AG10803 (cell line): ENCODE data around the gene AFF3.

Experiments used
- DNase-seq: peaks from one replicate; pipeline ENCODE4 v3.0.0; 2010; ENCODE audit warnings: low read depth
- H3K4me3 ChIP-seq: 2 replicates; pipeline ENCODE4 v1.5.1; 2011; ENCODE audit warnings: mild to moderate bottlenecking, low read length, control low read depth
- TF ChIP-seq, protein P1 (sequence below): conservative IDR thresholded peaks from 2 replicates; pipeline ENCODE4 v1.5.1; 2011; ENCODE audit warnings: mild to moderate bottlenecking, low read length, control low read depth, inconsistent platforms

AFF3 gene

DNA sequence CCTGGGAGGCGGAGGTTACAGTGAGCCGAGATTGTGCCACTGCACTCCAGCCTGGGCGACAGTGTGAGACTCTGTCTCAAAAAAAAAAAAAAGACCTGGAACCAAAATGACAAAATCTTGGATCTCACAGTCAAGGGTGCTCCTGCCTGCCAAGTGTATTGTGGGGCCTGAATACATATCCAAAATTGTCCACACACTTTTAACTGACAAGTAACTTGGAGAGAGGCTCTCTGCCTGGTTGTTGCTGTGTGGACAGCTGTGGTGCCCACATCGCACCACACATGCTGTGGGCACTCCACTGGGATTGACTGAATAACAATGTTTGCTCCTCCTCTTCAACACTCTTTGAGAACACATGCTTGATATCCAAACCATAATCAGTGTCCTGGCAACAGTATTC lies 534.9 kb downstream of the AFF3 start:
- TF ChIP-seq, protein P1, sequence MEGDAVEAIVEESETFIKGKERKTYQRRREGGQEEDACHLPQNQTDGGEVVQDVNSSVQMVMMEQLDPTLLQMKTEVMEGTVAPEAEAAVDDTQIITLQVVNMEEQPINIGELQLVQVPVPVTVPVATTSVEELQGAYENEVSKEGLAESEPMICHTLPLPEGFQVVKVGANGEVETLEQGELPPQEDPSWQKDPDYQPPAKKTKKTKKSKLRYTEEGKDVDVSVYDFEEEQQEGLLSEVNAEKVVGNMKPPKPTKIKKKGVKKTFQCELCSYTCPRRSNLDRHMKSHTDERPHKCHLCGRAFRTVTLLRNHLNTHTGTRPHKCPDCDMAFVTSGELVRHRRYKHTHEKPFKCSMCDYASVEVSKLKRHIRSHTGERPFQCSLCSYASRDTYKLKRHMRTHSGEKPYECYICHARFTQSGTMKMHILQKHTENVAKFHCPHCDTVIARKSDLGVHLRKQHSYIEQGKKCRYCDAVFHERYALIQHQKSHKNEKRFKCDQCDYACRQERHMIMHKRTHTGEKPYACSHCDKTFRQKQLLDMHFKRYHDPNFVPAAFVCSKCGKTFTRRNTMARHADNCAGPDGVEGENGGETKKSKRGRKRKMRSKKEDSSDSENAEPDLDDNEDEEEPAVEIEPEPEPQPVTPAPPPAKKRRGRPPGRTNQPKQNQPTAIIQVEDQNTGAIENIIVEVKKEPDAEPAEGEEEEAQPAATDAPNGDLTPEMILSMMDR = no peak
- H3K4me3 ChIP-seq = no peak overlapping the region
- no peak for DNase-seq

DNA sequence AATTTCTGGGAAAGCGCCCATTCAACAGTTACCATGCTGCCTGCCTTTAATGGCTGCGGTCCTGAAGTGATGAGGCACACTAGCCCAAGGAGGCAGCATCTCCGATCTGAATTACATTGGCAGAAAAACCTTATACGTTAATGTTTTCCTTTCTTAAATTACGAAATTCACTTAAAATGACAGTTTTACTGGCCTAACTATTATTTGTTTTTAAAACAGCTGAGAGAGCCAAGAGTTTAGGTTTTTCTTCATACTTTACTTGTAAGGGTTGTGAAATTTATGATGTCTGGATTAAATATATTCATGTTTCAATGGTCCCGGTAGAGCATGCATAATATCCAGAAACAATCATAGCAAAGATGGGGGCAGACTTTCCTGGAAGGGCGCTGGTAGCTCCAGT lies 537.4 kb downstream of the AFF3 start:
- peak; percentile 77 for DNase-seq
- no peak overlapping the region for H3K4me3 ChIP-seq
- TF ChIP-seq, protein P1 = no peak

DNA sequence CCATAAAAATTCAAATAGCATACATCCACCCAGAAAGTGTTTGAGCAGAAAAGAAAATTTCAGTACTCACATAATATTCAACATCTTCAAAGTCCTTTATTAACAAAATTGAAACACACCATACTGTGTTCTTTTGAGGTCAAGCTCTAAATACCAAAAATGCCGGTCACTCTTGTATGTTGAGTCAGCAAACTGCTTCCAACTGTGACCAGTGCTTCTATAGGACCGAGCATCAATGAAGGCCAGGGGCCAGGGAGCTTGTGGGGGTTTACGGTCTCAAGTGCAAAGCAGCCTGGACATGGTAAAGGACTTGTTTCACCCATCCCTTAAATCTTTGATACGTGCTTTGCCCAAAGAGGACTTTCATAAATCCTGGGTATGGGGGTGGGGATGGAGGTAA lies 539.9 kb downstream of the AFF3 start:
- no peak overlapping the region for H3K4me3 ChIP-seq
- TF ChIP-seq, protein P1 = no peak
- DNase-seq = peak; percentile 76

DNA sequence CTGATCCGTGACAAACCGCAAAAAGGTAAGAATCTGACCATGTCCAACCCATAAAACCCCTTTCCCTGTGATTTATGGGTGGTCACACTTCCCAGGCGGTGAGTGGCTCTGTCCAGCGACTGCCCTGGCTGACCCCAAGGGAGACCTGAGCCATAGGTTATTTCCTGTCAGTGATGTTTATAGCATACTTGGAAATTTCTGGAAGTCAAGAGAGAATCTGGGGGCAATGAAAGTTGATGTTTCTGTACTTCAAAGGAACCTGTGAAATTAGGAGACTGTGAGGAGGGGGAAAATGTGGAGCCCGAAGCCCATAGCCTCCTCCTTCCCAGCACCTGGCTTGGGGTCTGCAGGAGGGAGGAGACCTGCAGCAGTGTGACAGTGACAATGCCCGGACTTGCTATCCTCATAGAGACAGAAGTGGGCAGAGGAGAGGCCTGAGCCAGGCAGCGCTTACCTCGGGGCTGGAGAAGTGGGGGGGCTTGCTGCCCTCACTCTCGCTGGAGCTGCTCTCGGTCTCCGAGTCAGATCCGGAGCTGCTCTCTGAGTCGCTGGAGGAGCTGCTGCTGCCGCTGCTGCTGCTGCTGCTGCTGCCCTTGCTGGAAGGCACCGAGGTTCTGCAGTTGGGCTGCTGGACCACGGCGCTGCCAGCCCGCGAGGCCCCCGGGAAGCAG lies 541.3 kb downstream of the AFF3 start:
- no peak overlapping the region for H3K4me3 ChIP-seq
- TF ChIP-seq, protein P1 = no peak
- no peak for DNase-seq

DNA sequence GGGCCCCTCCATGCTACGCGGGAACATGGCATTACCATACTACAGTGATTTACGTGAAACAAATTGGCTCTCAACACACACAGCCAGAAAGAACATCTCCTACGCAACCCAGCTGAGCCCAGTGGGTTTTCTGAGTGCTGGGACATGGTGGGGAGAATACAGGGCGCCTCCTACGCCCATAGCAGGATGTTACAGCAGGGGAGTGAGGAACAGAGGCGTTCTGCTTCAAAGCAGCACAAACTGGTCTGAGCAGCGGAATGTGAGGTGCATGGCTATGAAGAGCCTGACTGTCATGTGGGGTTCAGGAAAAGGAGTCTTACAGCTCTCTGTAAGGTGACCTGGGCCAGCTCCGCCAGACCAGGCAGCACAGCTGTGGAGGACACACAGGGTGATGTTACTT lies 543.9 kb downstream of the AFF3 start:
- DNase-seq = no peak
- H3K4me3 ChIP-seq = no peak overlapping the region
- TF ChIP-seq, protein P1 = no peak

DNA sequence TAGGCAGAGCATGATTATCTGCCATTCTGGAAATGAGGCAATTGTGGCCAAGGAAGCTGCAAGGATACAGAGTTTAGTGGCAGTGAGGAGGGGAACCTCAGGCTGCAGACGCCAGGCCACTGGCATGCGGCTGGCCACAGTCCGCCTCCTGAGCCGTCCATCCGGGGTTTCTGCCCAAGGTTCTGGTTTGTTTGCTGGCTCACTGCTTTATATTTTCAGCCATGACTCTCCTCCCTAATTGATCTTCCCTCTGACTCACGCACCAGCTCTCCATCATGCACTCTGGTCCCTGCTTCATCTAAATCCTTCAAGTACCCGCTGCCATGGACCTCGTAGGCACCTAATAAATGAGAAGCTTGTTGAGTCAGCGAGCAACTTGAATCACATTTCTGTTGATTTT lies 544.8 kb downstream of the AFF3 start:
- DNase-seq = peak; percentile 56
- TF ChIP-seq, protein P1 = no peak
- no peak overlapping the region for H3K4me3 ChIP-seq

DNA sequence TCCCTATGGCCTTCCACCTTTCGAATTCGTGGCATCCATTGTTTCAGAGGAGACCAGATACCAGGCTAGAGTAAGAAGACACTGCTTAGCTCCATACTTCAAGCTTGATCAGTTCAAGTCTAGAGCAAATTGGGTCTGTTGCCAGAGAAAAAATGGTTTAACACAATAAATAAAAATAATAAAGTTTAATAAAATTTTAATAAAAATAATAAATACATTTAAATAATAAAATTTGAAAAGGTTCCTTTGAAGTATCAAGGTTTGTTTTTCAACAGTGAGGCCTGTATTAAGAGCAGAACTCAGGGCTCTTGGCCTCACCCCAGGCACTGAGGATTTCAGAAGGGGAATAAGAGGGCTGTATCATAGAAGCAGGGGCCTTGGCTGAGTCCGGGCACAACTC lies 547.0 kb downstream of the AFF3 start:
- no peak overlapping the region for H3K4me3 ChIP-seq
- no peak for DNase-seq
- TF ChIP-seq, protein P1 = no peak
